Measurements from ENCODE around the gene NOTCH2NLA. TPM values are rescaled to one million over a fixed set of nuclear protein-coding genes. Genes with fewer than 3 reads are reported as not detected.
A peak's percentile ranks its signal among the peaks of the same experiment; 100 is the strongest.
"Not testable (repeated sequence)": the region's sequence is repeated elsewhere in the genome, so short reads cannot be mapped to it uniquely, and the experiment has no call there.

The NOTCH2NLA gene
- total RNA-seq, 1 donor from 2014 or later: 16.8 TPM

GRCh38 chr1:146228144-146228682 is 608 bp downstream of the NOTCH2NLA start:
- peak; percentile 57 for DNase-seq (ENCODE audit: low spot score)
- intact Hi-C loops (cut with DNase I): not testable (repeated sequence)

DNA sequence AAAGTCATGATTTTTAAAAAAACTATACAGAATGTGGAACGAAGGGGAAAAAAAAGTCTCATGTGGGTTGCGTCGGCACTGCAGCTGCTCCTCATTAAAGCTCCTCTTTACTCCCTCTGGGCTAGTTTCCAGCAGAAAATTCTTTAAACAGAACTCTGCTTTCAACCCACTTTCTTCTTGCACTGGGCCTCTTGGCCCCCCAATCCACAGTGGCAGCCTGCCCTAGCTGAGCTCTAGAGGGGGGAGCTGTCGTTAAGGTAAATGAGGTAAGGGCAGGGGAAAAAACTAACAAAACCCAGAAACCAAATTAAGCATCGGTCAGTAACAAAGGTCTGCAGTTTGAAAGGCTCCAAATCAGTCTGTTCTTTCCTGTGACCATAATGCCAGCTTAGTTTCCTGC is 54.3 kb downstream of the NOTCH2NLA start:
- peak; percentile 69 for DNase-seq (ENCODE audit: low spot score)
- intact Hi-C loops (cut with DNase I): not testable (repeated sequence)

- DNase-seq (ENCODE audit: low spot score); intact Hi-C loops (cut with DNase I): not testable (repeated sequence)
Measured at GRCh38 chr1:146167740-146168139, 61.1 kb downstream of the NOTCH2NLA start.

DNA sequence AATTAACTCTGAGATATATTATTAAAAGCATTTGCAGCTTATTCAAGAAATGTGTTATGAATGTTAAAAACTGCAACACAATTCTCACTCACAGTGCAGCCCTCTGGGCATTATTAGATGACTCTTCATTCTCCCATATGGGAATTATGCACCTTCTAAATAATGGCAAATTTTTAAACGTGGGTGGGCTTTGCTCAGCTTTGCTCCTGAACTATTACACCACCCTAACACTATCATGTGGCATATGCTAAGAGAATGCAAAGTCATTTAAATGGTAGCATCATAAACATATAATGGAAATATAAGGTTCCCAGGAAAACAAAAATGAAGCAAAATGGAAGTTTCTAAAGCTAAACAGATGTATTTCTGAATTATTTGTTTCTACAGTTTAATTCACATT is 61.5 kb downstream of the NOTCH2NLA start:
- DNase-seq (ENCODE audit: low spot score); intact Hi-C loops (cut with DNase I): not testable (repeated sequence)

DNA sequence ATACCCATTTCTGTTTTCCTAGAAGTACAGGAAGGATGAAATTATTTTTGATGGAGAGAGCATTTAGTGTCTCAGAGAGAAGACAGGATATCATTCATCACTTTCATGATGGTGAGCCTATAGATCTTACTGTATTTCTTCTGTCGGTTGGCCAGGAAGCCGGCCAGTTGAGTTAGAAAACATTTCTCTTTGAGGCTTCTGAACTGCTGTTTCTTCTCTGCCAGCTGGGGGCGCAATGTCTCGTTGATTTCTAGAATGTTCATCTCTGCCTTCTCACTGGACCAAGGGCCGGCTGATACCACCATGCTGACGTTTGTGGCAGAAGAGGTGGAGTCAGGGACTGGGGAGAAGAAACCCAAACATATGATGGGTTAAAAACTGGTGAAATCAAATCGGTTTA is 84.4 kb downstream of the NOTCH2NLA start, which contains the start of gene NBPF10:
TSS of gene NBPF10 (minus strand) at position 340 of the 400 bp plus-strand sequence. CDS start at position 305, 35 bp downstream.
- DNase-seq (ENCODE audit: low spot score); intact Hi-C loops (cut with DNase I): not testable (repeated sequence)

Other genes starting within 250 kb of the NOTCH2NLA start
- 689 TPM for gene TXNIP, start 232.4 kb downstream of the NOTCH2NLA start, total RNA-seq
- gene HJV, start 207.3 kb downstream of the NOTCH2NLA start, total RNA-seq: 73.8 TPM
- gene NBPF10, start 84.2 kb downstream of the NOTCH2NLA start, total RNA-seq: 0.92 TPM